Measurements from ENCODE around the gene PCK2.

DNA sequence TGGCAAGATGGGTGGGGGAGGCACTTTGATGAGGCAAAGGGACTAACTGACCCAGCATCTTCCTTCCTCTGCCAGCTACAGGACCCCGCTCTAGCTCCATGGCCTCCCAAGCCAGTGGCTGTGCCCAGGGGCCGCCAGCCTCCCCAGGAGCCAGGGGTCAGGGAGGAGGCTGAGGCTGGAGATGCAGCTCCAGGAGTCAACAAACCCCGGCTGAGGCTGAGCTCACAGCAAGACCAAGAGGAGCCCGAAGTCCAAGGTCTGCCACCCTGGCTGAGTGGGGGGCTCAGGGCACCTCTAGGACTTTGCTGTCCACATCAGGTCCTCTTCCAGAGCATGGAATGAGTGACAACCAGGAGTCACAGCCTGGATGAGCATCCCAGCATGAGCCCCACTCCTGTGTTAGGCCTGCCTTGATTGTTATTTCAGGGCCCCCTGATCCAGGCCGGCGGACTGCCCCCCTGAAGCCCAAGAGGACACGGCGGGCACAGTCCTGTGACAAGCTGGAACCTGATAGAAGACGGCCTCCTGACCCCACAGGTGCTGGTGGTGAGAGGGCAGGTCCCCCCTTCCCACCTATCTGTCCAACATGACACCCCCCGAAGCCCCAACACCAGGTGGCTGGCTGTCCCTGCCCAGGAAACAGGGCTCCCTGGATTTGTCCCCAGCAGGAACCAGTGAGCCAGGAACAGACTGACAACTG is 25.2 kb upstream of the PCK2 start:
- TF ChIP-seq CTCF (IDR thresholded peaks at IDR 0.05; ENCODE audit: poor library complexity, severe bottlenecking) (no peak), EZH2 (IDR thresholded peaks at IDR 0.05; ENCODE audit: borderline replicate concordance, insufficient read depth, low read length, poor library complexity, severe bottlenecking) (no peak), REST (IDR thresholded peaks at IDR 0.05; ENCODE audit: borderline replicate concordance) (no peak), EP300 (conservative IDR thresholded peaks at IDR 0.05; ENCODE audit: poor library complexity, severe bottlenecking) (no peak), POLR2AphosphoS5 (IDR thresholded peaks at IDR 0.05) (no peak), SMC3 (conservative IDR thresholded peaks at IDR 0.05; ENCODE audit: poor library complexity) (no peak)

Data from neural cell (in vitro differentiated cells).